Osteoblast (primary cell): Measurements from ENCODE around the gene MYH9. TPM values are rescaled to one million over a fixed set of nuclear protein-coding genes. Genes with fewer than 3 reads are reported as not detected.

Source experiments
- DNase-seq: peaks from one replicate; pipeline ENCODE4 v3.0.0; 2011; ENCODE audit warnings: low spot score, mixed read lengths; ENCODE audit not compliant: insufficient read length; ENCODE audit errors: missing footprints
- H2AFZ ChIP-seq: 2 replicates; pipeline ENCODE4 v1.6.0; 2011; ENCODE audit warnings: mild to moderate bottlenecking, low read length
- H3K27ac ChIP-seq: 2 replicates; pipeline ENCODE4 v1.5.1; 2011; ENCODE audit warnings: mild to moderate bottlenecking, low read depth, low read length, moderate library complexity
- H3K27me3 ChIP-seq: 2 replicates; pipeline ENCODE4 v1.6.0; 2012; ENCODE audit warnings: mild to moderate bottlenecking, control low read depth, inconsistent platforms, low read length, moderate library complexity; ENCODE audit not compliant: insufficient read depth
- H3K36me3 ChIP-seq: 2 replicates; pipeline ENCODE4 v1.5.1; 2011; ENCODE audit warnings: mild to moderate bottlenecking, low read length, control low read depth, moderate library complexity; ENCODE audit not compliant: insufficient read depth
- H3K4me1 ChIP-seq: 2 replicates; pipeline ENCODE4 v1.5.1; 2011; ENCODE audit warnings: mild to moderate bottlenecking, low read length, control low read depth, moderate library complexity; ENCODE audit not compliant: insufficient read depth
- H3K4me2 ChIP-seq: 2 replicates; pipeline ENCODE4 v1.6.0; 2011; ENCODE audit warnings: mild to moderate bottlenecking, low read length; ENCODE audit not compliant: insufficient read depth
- H3K4me3 ChIP-seq: fragments of 200-600 bp; sonication (generic); 3 replicates; pipeline ENCODE4 v1.5.1; 2012; ENCODE audit warnings: mild to moderate bottlenecking, low read length, inconsistent platforms; ENCODE audit not compliant: insufficient read depth
- H3K79me2 ChIP-seq: 2 replicates; pipeline ENCODE4 v1.6.0; 2012; ENCODE audit warnings: mild to moderate bottlenecking, low read length, control low read depth, inconsistent platforms; ENCODE audit not compliant: insufficient read depth
- H3K9me3 ChIP-seq: 2 replicates; pipeline ENCODE4 v1.5.1; 2011; ENCODE audit warnings: low read depth, low read length, control low read depth
- H4K20me1 ChIP-seq: 2 replicates; pipeline ENCODE4 v1.6.0; 2012; ENCODE audit warnings: mild to moderate bottlenecking, low read length, control low read depth; ENCODE audit not compliant: insufficient read depth
- CTCF ChIP-seq: IDR thresholded peaks from 2 replicates; pipeline ENCODE4 v1.5.1; 2011; ENCODE audit warnings: mild to moderate bottlenecking, low read depth, low read length, moderate library complexity; ENCODE audit errors: extremely low read depth
- total RNA-seq: library from RNA; depleted of rRNA; stranded (reverse); fragments of >200 nt; gene quantifications from 2 replicates; pipeline ENCODE4 v1.2.3, GENCODE V29; 2012

The MYH9 gene
- total RNA-seq, 1 donor = 964 TPM

GRCh38 chr22:36331912-36332622 is 55.7 kb downstream of the MYH9 start:
- DNase-seq = peak; percentile 87
- H3K9me3 ChIP-seq = no peaks in the 10 kb centered on the region
- peaks cover 41% of the 10 kb centered on the region for H4K20me1 ChIP-seq
- no peak overlapping the region for H3K4me3 ChIP-seq
- TF ChIP-seq CTCF = peak; percentile 17
- peaks cover 100% of the 10 kb centered on the region for H3K79me2 ChIP-seq
- H3K36me3 ChIP-seq = peaks cover 85% of the 10 kb centered on the region
- H3K4me2 ChIP-seq = peak overlapping the region; percentile 9
- H2AFZ ChIP-seq = no peak overlapping the region
- peak overlapping the region; percentile 99 for H3K27ac ChIP-seq
- peaks cover 100% of the 10 kb centered on the region for H3K4me1 ChIP-seq
- no peaks in the 10 kb centered on the region for H3K27me3 ChIP-seq

GRCh38 chr22:36331306-36331911 is 56.4 kb downstream of the MYH9 start:
- no peak overlapping the region for H3K4me3 ChIP-seq
- no peaks in the 10 kb centered on the region for H3K9me3 ChIP-seq
- peak overlapping the region; percentile 24 for H3K4me2 ChIP-seq
- peak; percentile 90 for DNase-seq
- peaks cover 100% of the 10 kb centered on the region for H3K79me2 ChIP-seq
- H3K4me1 ChIP-seq = peaks cover 99% of the 10 kb centered on the region
- H4K20me1 ChIP-seq = peaks cover 34% of the 10 kb centered on the region
- H3K27ac ChIP-seq = peak overlapping the region; percentile 99
- H2AFZ ChIP-seq = no peak overlapping the region
- TF ChIP-seq CTCF = no peak
- no peaks in the 10 kb centered on the region for H3K27me3 ChIP-seq
- H3K36me3 ChIP-seq = peaks cover 85% of the 10 kb centered on the region

GRCh38 chr22:36330655-36331305 is 57.0 kb downstream of the MYH9 start:
- Histone ChIP-seq H3K4me2 (peak overlapping the region; percentile 30), H3K4me1 (peaks cover 99% of the 10 kb centered on the region), H3K79me2 (peaks cover 100% of the 10 kb centered on the region), H3K27ac (peak overlapping the region; percentile 99), H3K9me3 (no peaks in the 10 kb centered on the region), H3K4me3 (no peak overlapping the region), H3K27me3 (no peaks in the 10 kb centered on the region), H2AFZ (no peak overlapping the region), H4K20me1 (peaks cover 28% of the 10 kb centered on the region), H3K36me3 (peaks cover 85% of the 10 kb centered on the region)
- no peak for TF ChIP-seq CTCF
- peak; percentile 84 for DNase-seq

GRCh38 chr22:36330127-36330526 is 57.6 kb downstream of the MYH9 start:
- Histone ChIP-seq H3K4me2 (peak overlapping the region; percentile 66), H2AFZ (no peak overlapping the region), H3K27me3 (no peaks in the 10 kb centered on the region), H3K27ac (peak overlapping the region; percentile 99), H3K36me3 (peaks cover 85% of the 10 kb centered on the region), H3K4me1 (peaks cover 99% of the 10 kb centered on the region), H4K20me1 (peaks cover 22% of the 10 kb centered on the region), H3K9me3 (no peaks in the 10 kb centered on the region), H3K4me3 (no peak overlapping the region), H3K79me2 (peaks cover 100% of the 10 kb centered on the region)
- no peak for TF ChIP-seq CTCF
- no peak for DNase-seq
